H1 (cell line): Measurements from ENCODE around the gene YEATS2. TPM values are rescaled to one million over a fixed set of nuclear protein-coding genes. Genes with fewer than 3 reads are reported as not detected.

Source experiments
- CTCF ChIA-PET: fragments of 300-600 bp; sonication (Branson Sonifier 250); formaldehyde crosslinking; loops from one replicate; lab custom pipeline; 2021; ENCODE audit not compliant: partially characterized antibody; lab: Charles Lee
- POLR2A ChIA-PET: fragments of 300-600 bp; sonication (Branson Sonifier 250); formaldehyde crosslinking; loops from one replicate; lab custom pipeline; 2021; ENCODE audit warnings: inconsistent platforms; ENCODE audit not compliant: partially characterized antibody; lab: Charles Lee
- DNase-seq, 2 experiments: peaks; one replicate each; pipeline versions ENCODE4 v3.0.0 to v3.0.0-alpha.2; 2010 to 2022; ENCODE audit warnings: low spot score in 2 of 2, low read depth in 1 of 2, mixed read lengths in 1 of 2
- FAIRE-seq: peaks from 2 replicates; lab custom pipeline; 2011; peaks lifted over from hg19 to GRCh38; lab: Jason Lieb, UNC
- H2AFZ ChIP-seq: 2 replicates; pipeline ENCODE4 v1.8.1; 2012; ENCODE audit warnings: low read length, inconsistent platforms
- H2AK5ac ChIP-seq: 2 replicates; pipeline ENCODE4 v1.6.1; 2013; ENCODE audit warnings: low read depth, low read length
- H2BK120ac ChIP-seq: replicated peaks from 2 replicates; pipeline ENCODE3; 2013; ENCODE audit warnings: low read depth, low read length, inconsistent platforms
- H2BK12ac ChIP-seq: 2 replicates; pipeline ENCODE4 v1.6.1; 2013; ENCODE audit warnings: low read depth, low read length
- H2BK15ac ChIP-seq: 2 replicates; pipeline ENCODE4 v1.6.1; 2013; ENCODE audit warnings: low read length
- H2BK20ac ChIP-seq: 2 replicates; pipeline ENCODE4 v1.6.1; 2013; ENCODE audit warnings: low read length
- H2BK5ac ChIP-seq: 2 replicates; pipeline ENCODE4 v1.6.1; 2013; ENCODE audit warnings: low read depth, low read length
- H3K14ac ChIP-seq: 2 replicates; pipeline ENCODE4 v1.6.1; 2013; ENCODE audit warnings: inconsistent platforms; ENCODE audit not compliant: insufficient read length
- H3K18ac ChIP-seq: 2 replicates; pipeline ENCODE4 v1.6.1; 2013; ENCODE audit warnings: low read length; ENCODE audit errors: extremely low read depth
- H3K23ac ChIP-seq: 2 replicates; pipeline ENCODE4 v1.6.1; 2013; ENCODE audit warnings: inconsistent platforms; ENCODE audit not compliant: insufficient read length
- H3K23me2 ChIP-seq: 2 replicates; pipeline ENCODE4 v1.6.1; 2013; ENCODE audit warnings: low read depth, low read length
- H3K27ac ChIP-seq: 2 replicates; pipeline ENCODE4 v1.6.1; 2011; ENCODE audit warnings: low read depth, low read length, inconsistent platforms
- H3K27me3 ChIP-seq, 4 experiments: replicated peaks in 1 of 4; 1 replicate in 1 of 4; 2 replicates in 3 of 4; pipeline versions ENCODE4 v1.6.1 to v1.8.1; 2011 to 2013; ENCODE audit warnings: low read length in 3 of 4, mild to moderate bottlenecking in 3 of 4, inconsistent platforms in 2 of 4, mixed read lengths in 2 of 4, moderate library complexity in 1 of 4; ENCODE audit not compliant: control insufficient read depth in 3 of 4, insufficient read depth in 3 of 4; ENCODE audit errors: extremely low read depth in 1 of 4
- H3K36me3 ChIP-seq, 4 experiments: 2 replicates each; pipeline versions ENCODE4 v1.6.1 to v1.8.1; 2011 to 2013; ENCODE audit warnings: mild to moderate bottlenecking in 4 of 4, low read length in 3 of 4, moderate library complexity in 2 of 4, control low read depth in 1 of 4, inconsistent platforms in 1 of 4; ENCODE audit not compliant: insufficient read depth in 4 of 4, control insufficient read depth in 2 of 4
- H3K4ac ChIP-seq: replicated peaks from 2 replicates; pipeline ENCODE3; 2013; ENCODE audit warnings: low read length, low read depth, mixed read lengths, inconsistent platforms; ENCODE audit not compliant: insufficient read length
- H3K4me1 ChIP-seq, 4 experiments: replicated peaks in 1 of 4; 1 replicate in 1 of 4; 2 replicates in 3 of 4; pipeline versions ENCODE4 v1.6.1 to v1.8.1; 2011 to 2013; ENCODE audit warnings: low read length in 3 of 4, inconsistent platforms in 2 of 4, mixed read lengths in 1 of 4; ENCODE audit not compliant: insufficient read depth in 4 of 4, control insufficient read depth in 3 of 4
- H3K4me2 ChIP-seq, 2 experiments: 2 replicates each; pipeline versions ENCODE4 v1.6.1 to v1.8.1; 2011 to 2013; ENCODE audit warnings: low read depth in 2 of 2, low read length in 2 of 2, control low read depth in 1 of 2, inconsistent platforms in 1 of 2, mild to moderate bottlenecking in 1 of 2; ENCODE audit not compliant: insufficient read depth in 1 of 2
- H3K4me3 ChIP-seq, 4 experiments: fragments of 200-600, 300-600 bp in 1 of 4; sonication (generic), shearing (Covaris generic), sonication (Bioruptor Twin) in 1 of 4; 2 replicates each; pipeline versions ENCODE4 v1.5.1 to v1.8.1; 2011 to 2016; ENCODE audit warnings: low read length in 4 of 4, low read depth in 3 of 4, control low read depth in 2 of 4, inconsistent platforms in 2 of 4, mild to moderate bottlenecking in 2 of 4, mixed read lengths in 1 of 4, moderate library complexity in 1 of 4; ENCODE audit not compliant: insufficient read depth in 2 of 4; ENCODE audit errors: extremely low read depth in 1 of 4
- H3K56ac ChIP-seq: replicated peaks from 2 replicates; pipeline ENCODE3; 2013; ENCODE audit warnings: low read depth, mild to moderate bottlenecking, mixed read lengths, low read length, inconsistent platforms; ENCODE audit not compliant: insufficient read length
- H3K79me1 ChIP-seq: 2 replicates; pipeline ENCODE4 v1.6.1; 2013; ENCODE audit warnings: low read depth, low read length, control low read depth
- H3K79me2 ChIP-seq, 2 experiments: 2 replicates each; pipeline versions ENCODE4 v1.6.1 to v1.8.1; 2012 to 2013; ENCODE audit warnings: low read length in 2 of 2, mild to moderate bottlenecking in 2 of 2, inconsistent platforms in 1 of 2; ENCODE audit not compliant: insufficient read depth in 2 of 2, control insufficient read depth in 1 of 2
- H3K9ac ChIP-seq, 4 experiments: replicated peaks in 1 of 4; 1 replicate in 1 of 4; 2 replicates in 3 of 4; pipeline versions ENCODE4 v1.6.1 to v1.8.1; 2011 to 2013; ENCODE audit warnings: low read depth in 3 of 4, low read length in 3 of 4, control low read depth in 2 of 4, mild to moderate bottlenecking in 2 of 4, moderate library complexity in 2 of 4, inconsistent platforms in 1 of 4; ENCODE audit errors: extremely low read depth in 1 of 4
- H3K9me3 ChIP-seq, 2 experiments: 2 replicates each; pipeline versions ENCODE4 v1.6.1 to v1.8.1; 2012 to 2013; ENCODE audit warnings: mild to moderate bottlenecking in 2 of 2, moderate library complexity in 2 of 2, control low read depth in 1 of 2, inconsistent platforms in 1 of 2, low read depth in 1 of 2, low read length in 1 of 2, mixed read lengths in 1 of 2; ENCODE audit not compliant: insufficient read depth in 2 of 2
- H4K20me1 ChIP-seq, 2 experiments: replicated peaks in 1 of 2; 2 replicates each; pipeline versions ENCODE3 to v1.8.1; 2011 to 2013; ENCODE audit warnings: inconsistent platforms in 2 of 2, low read length in 2 of 2, mild to moderate bottlenecking in 1 of 2; ENCODE audit not compliant: insufficient read depth in 2 of 2, control insufficient read depth in 1 of 2
- H4K5ac ChIP-seq: 2 replicates; pipeline ENCODE4 v1.6.1; 2013; ENCODE audit warnings: low read length, low read depth, mixed read lengths, inconsistent platforms; ENCODE audit not compliant: insufficient read length
- H4K8ac ChIP-seq: 2 replicates; pipeline ENCODE4 v1.8.0; 2013; ENCODE audit warnings: mild to moderate bottlenecking, moderate library complexity, low read length, inconsistent platforms; ENCODE audit not compliant: insufficient read depth; ENCODE audit errors: extremely low read depth
- H4K91ac ChIP-seq: replicated peaks from 2 replicates; pipeline ENCODE3; 2013; ENCODE audit warnings: low read length, mixed read lengths, inconsistent platforms; ENCODE audit not compliant: insufficient read length
- BCL11A ChIP-seq, 2 experiments: IDR thresholded peaks; one replicate each; pipeline ENCODE4 v1.6.1; 2011; ENCODE audit warnings: low read depth in 2 of 2, low read length in 2 of 2, mild to moderate bottlenecking in 2 of 2
- BRCA1 ChIP-seq: IDR thresholded peaks from 2 replicates; pipeline ENCODE4 v1.6.1; 2012; ENCODE audit warnings: low read depth, low read length, improper control_type of control experiment
- CREB1 ChIP-seq: IDR thresholded peaks from 2 replicates; pipeline ENCODE4 v1.6.1; 2012; ENCODE audit warnings: inconsistent platforms
- HDAC6 ChIP-seq: IDR thresholded peaks from one replicate; pipeline ENCODE4 v1.7.1; 2012; ENCODE audit warnings: low read depth, mild to moderate bottlenecking, inconsistent platforms, low read length, moderate library complexity
- JUN ChIP-seq: IDR thresholded peaks from 2 replicates; pipeline ENCODE4 v1.6.1; 2011; ENCODE audit warnings: low read depth, mild to moderate bottlenecking, improper control_type of control experiment, low read length
- SIX5 ChIP-seq: IDR thresholded peaks from 2 replicates; pipeline ENCODE4 v1.6.1; 2011; ENCODE audit warnings: mild to moderate bottlenecking, low read depth, low read length
- SP2 ChIP-seq: IDR thresholded peaks from 2 replicates; pipeline ENCODE4 v1.6.1; 2012; ENCODE audit warnings: mild to moderate bottlenecking, low read length, inconsistent platforms
- TEAD4 ChIP-seq: IDR thresholded peaks from 2 replicates; pipeline ENCODE4 v1.6.1; 2012; ENCODE audit warnings: low read depth, low read length, inconsistent platforms, mixed read lengths
- ZNF274 ChIP-seq: IDR thresholded peaks from 2 replicates; pipeline ENCODE4 v1.7.0; 2012; ENCODE audit warnings: low read length, borderline replicate concordance; ENCODE audit errors: extremely low read depth
- WGBS, 2 experiments: shearing (Covaris generic) in 1 of 2; methylation state at CpG; one replicate each; pipeline versions ENCODE4 v1.1.6 to v1.1.7; 2013 to 2015; ENCODE audit warnings: low lambda C conversion rate in 2 of 2, mixed read lengths in 2 of 2, inconsistent platforms in 1 of 2, low coverage in 1 of 2, missing lambda C conversion rate in 1 of 2; ENCODE audit not compliant: insufficient replicate concordance in 2 of 2, insufficient coverage in 1 of 2, insufficient read length in 1 of 2; ENCODE audit errors: extremely low coverage in 1 of 2, missing lambda C conversion rate in 1 of 2; 5-methylcytosine and 5-hydroxymethylcytosine counted together
- polyA plus RNA-seq, 7 experiments: library from polyadenylated mRNA; depleted of rRNA in 3 of 7; stranded (reverse) in 5 of 7; unstranded in 2 of 7; fragments of >200 nt in 5 of 7; fragments of 200-250 nt in 2 of 7; gene quantifications; 1 replicate in 5 of 7; 2 replicates in 1 of 7; 4 replicates in 1 of 7; pipeline versions ENCODE4 v1.2.1 to v1.2.3, GENCODE V29; 2011 to 2013; ENCODE audit warnings: missing spikeins in 2 of 7, mixed read lengths in 2 of 7
- total RNA-seq: library from RNA; stranded (reverse); fragmentation: NEBNext Ultra II Directional; extraction: Animal tissue kit (Norgen Biotek cat#: 25700); gene quantifications from 2 replicates; pipeline ENCODE4 v1.2.1, GENCODE V29; 2021
- TF ChIP-seq, protein P1 (sequence below): IDR thresholded peaks from 2 replicates; pipeline ENCODE4 v1.6.1; 2012; ENCODE audit warnings: inconsistent platforms

The YEATS2 gene
- total and polyA plus RNA-seq, 2 of the 8 experiments (the other 6 are each of a cell fraction or from before 2014, with no cell fraction given), result 35.3 to 53.7 TPM

GRCh38 chr3:183800243-183800863 is 102.8 kb downstream of the YEATS2 start:
- no peak overlapping the region for H3K9ac ChIP-seq
- peaks cover 36 to 72% (median 64%) of the 10 kb centered on the region in 4 experiments for H3K36me3 ChIP-seq
- no peak for TF ChIP-seq BCL11A (IDR thresholded peaks at IDR 0.05; ENCODE audit: low read depth in 2 of 2, low read length in 2 of 2)
- TF ChIP-seq CREB1, result no peak
- no peak for TF ChIP-seq HDAC6
- no peak for TF ChIP-seq SIX5
- TF ChIP-seq JUN, result no peak
- no peak for TF ChIP-seq BRCA1
- TF ChIP-seq, protein P1, sequence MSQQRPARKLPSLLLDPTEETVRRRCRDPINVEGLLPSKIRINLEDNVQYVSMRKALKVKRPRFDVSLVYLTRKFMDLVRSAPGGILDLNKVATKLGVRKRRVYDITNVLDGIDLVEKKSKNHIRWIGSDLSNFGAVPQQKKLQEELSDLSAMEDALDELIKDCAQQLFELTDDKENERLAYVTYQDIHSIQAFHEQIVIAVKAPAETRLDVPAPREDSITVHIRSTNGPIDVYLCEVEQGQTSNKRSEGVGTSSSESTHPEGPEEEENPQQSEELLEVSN, result no peak
- TF ChIP-seq TEAD4, result no peak
- TF ChIP-seq ZNF274, result no peak
- TF ChIP-seq SP2, result no peak

More at GRCh38 chr3:183800243-183800863, 102.8 kb downstream of the YEATS2 start:
- Histone ChIP-seq H3K79me2 (no peaks in the 10 kb centered on the region), H3K18ac (no peak overlapping the region), H3K23ac (no peak overlapping the region), H2BK20ac (no peak overlapping the region), H3K79me1 (no peaks in the 10 kb centered on the region; the same call in 1 of the 2 replicates), H4K20me1 (peaks cover 4 to 5% of the 10 kb centered on the region in 2 experiments), H3K56ac (no peak overlapping the region), H2AK5ac (no peak overlapping the region), H3K27me3 (no peaks in the 10 kb centered on the region), H2BK15ac (no peak overlapping the region), H2BK5ac (no peak overlapping the region), H3K4me3 (no peak overlapping the region), H3K4ac (no peak overlapping the region), H3K14ac (no peak overlapping the region), H3K4me1 (no peaks in the 10 kb centered on the region), H4K5ac (no peak overlapping the region), H3K27ac (no peak overlapping the region), H3K4me2 (no peak overlapping the region), H2BK12ac (no peak overlapping the region), H2AFZ (no peak overlapping the region), H4K91ac (no peak overlapping the region), H3K9me3 (no peaks in the 10 kb centered on the region), H2BK120ac (no peak overlapping the region), H3K23me2 (no peaks in the 10 kb centered on the region), H4K8ac (no peak overlapping the region)
- DNase-seq (no peak), FAIRE-seq (no peak)
- ChIA-PET CTCF (interaction anchor here (0.7 kb wide), 1 partner anchor 253 kb away, joined by 3 read pairs; the partner anchor contains the start of gene HTR3C), POLR2A (interaction anchor here (0.6 kb wide), 1 partner anchor 72 kb away, joined by 3 read pairs; no protein-coding TSS in a partner anchor)
- WGBS, 2 experiments, result 92% methylated on average over 8 of the region's 8 CpGs; no CpG with 5 or more reads in 1 of the 2 experiments
